RWPE1 (cell line): ENCODE data around the gene RUFY2.
"Not testable (repeated sequence)": the region's sequence is repeated elsewhere in the genome, so short reads cannot be mapped to it uniquely, and the experiment has no call there.

ENCODE experiments used
- CTCF ChIA-PET: fragments of 350-600 bp; sonication (Branson Sonifier 250); formaldehyde crosslinking; extraction: SDS; loops from one replicate; lab custom pipeline; 2021; lab: Yijun Ruan, JAX
- POLR2A ChIA-PET: fragments of 400-600 bp; formaldehyde crosslinking; extraction: SDS; loops from one replicate; lab custom pipeline; 2020; ENCODE audit warnings: antibody characterized with exemption; ENCODE audit not compliant: low non-redundant PET; lab: Yijun Ruan, JAX
- DNase-seq: peaks from one replicate; pipeline ENCODE4 v3.0.0; 2012; ENCODE audit warnings: low spot score
- H3K27ac ChIP-seq: fragments of 450-650 bp; 2 replicates; pipeline ENCODE4 v1.5.1; 2017
- CTCF ChIP-seq: fragments of 450-650 bp; conservative IDR thresholded peaks from 2 replicates; pipeline ENCODE4 v1.5.1; 2017; ENCODE audit warnings: low read depth, mild to moderate bottlenecking

Gene RUFY2

DNA sequence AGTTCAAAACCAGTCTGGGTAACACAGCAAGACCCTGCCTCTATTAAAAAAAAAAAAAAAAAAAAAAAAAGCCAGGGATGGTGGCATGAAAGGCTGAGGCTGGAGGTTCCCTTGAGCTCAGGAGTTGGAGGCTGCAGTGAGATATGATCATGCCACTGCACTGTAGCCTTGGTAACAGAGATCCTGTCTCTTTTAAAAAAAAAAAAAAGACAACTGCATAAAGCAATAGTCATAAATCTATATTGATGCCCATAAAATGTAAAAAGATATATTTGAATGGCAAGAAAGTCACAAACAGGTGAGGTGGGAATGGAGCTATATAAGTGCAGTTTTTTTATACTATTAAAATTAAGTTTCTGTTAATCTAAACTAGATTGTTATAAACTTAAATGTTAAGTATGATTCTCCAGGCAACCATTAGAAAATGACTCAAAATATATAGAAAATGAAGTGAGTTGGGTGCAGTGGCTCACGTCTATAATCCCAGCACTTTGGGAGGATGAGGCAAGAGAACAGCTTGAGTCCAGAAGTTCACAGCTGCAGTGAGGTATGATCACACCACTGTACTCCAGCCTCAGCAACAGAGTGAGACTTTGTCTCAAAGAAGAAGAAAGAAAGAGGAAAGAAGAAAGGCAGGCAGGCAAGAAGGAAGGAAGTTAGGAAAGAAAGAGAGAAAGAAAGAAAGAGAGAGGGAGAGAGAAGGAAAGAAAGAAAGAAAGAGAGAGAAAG, 88.6 kb downstream of the RUFY2 start:
- H3K27ac ChIP-seq = no peak overlapping the region
- ChIA-PET CTCF (interaction anchor here (0.6 kb wide), 1 partner anchor 12 kb away, joined by 3 read pairs; no protein-coding TSS in a partner anchor), POLR2A (interaction anchor here (0.7 kb wide), 1 partner anchor 144 kb away, joined by 3 read pairs; no protein-coding TSS in a partner anchor)
- no peak for TF ChIP-seq CTCF
- no peak for DNase-seq

DNA sequence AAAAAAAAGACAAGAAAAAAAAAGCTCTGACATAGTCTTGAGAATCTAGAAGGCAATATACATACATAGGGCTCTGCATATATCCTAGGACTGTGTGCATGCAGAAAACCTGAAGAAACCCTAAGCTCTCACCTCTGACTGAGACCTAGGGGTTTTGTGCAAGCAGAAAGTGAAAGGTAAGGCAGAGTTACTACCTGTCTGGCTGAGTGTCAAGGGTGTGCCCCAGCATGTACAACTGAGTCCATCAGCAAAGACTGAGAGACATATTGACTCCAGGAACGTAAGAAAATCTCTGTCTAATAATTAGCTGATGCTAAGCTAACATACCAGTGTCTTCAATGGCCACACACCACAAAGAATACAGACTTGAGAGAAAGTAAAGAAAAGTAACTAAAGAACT, 91.5 kb downstream of the RUFY2 start:
- ChIA-PET POLR2A (no interaction called here), CTCF (interaction anchor here (0.7 kb wide), 1 partner anchor 10 kb away, joined by 3 read pairs; no protein-coding TSS in a partner anchor)
- no peak for DNase-seq
- no peak overlapping the region for H3K27ac ChIP-seq
- TF ChIP-seq CTCF = no peak

- DNase-seq, H3K27ac ChIP-seq: not testable (repeated sequence)
- ChIA-PET POLR2A (interaction anchor here (0.7 kb wide), 1 partner anchor 15 kb away, joined by 3 read pairs; no protein-coding TSS in a partner anchor), CTCF (interaction anchor here (0.7 kb wide), 1 partner anchor 10 kb away, joined by 3 read pairs; no protein-coding TSS in a partner anchor)
Observed at GRCh38 chr10:68314930-68315329, 92.1 kb downstream of the RUFY2 start.

DNA sequence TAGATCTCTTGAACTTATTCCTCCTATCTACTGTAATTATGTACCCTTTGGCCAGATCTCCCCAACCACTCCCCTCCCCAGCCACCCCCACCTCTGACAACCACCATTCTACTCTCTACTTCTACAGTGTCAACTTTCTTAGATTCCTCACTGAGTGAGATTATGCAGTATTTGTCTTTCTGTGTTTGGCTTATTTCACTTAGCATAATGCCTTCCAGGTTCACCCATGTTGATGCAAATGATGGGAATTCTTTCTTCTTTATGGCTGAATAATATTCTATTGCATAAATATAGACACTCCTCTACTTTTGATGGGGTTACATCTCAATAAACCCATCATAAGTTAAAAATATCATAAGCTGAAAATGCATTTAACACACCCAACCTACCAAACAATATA, 96.5 kb downstream of the RUFY2 start:
- POLR2A ChIA-PET = no interaction called here
- CTCF ChIA-PET = no interaction called here
- DNase-seq = no peak
- no peak overlapping the region for H3K27ac ChIP-seq
- TF ChIP-seq CTCF = no peak

GRCh38 chr10:68305854-68306253, 101.2 kb downstream of the RUFY2 start:
- no peak overlapping the region for H3K27ac ChIP-seq
- DNase-seq = no peak
- no peak for TF ChIP-seq CTCF
- ChIA-PET POLR2A (no interaction called here), CTCF (interaction anchor here (0.6 to 1.3 kb wide), 2 partner anchors 13 to 93 kb away, joined by 3 to 4 read pairs; no protein-coding TSS in a partner anchor)

DNA sequence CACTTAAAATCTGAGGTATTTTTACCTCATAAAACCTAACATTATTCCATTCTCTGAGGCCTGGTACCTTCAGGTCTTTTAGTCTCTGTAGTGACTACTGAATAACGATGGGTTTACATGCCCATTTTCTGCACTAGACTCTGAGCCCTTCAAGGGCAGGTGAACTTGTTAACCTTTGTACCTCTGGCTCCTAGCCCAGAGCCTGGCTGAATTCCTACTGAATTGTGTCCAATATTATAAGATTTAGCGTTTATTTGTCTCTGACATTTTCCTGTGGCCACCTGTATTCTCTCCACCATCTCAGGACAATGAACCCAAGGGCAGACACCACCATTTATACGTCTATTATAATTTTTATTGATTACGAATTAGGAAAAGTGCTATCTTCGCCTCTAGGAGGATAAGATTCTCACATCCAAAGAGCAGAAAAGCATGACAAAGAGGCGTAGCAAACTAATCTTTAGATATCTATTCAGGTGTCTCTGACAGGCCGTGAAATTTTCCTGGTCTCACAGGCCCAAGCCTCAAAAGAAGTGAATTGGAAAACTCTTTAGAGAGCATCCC, 103.1 kb downstream of the RUFY2 start:
- CTCF ChIA-PET = interaction anchor here (0.6 to 4.7 kb wide), 5 partner anchors 10 to 221 kb away, joined by 3 to 54 read pairs (median 8); no protein-coding TSS in a partner anchor

More for the DNA sequence above, 103.1 kb downstream of the RUFY2 start:
- no peak overlapping the region for H3K27ac ChIP-seq
- POLR2A ChIA-PET = no interaction called here
- DNase-seq = no peak
- TF ChIP-seq CTCF = no peak
